ENCODE data around the gene NFIX.

NFIX gene

GRCh38 chr19:13057744-13058143, 62.5 kb downstream of the NFIX start:
- Histone ChIP-seq H2AFZ (ENCODE audit: low read depth, low read length) (no peak overlapping the region), H3K9me3 (ENCODE audit: insufficient read depth, low read length, severe bottlenecking) (no peaks in the 10 kb centered on the region), H3K36me3 (ENCODE audit: insufficient read depth, low read length) (no peaks in the 10 kb centered on the region), H3K4me2 (ENCODE audit: insufficient read depth, low read length) (no peak overlapping the region), H3K9ac (ENCODE audit: low read depth, low read length) (no peak overlapping the region), H3K4me3 (ENCODE audit: low read depth in 1 of 2, low read length in 2 of 2) (no peak overlapping the region), H3K27me3 (ENCODE audit: insufficient read depth, low read length, poor library complexity) (peaks cover 8% of the 10 kb centered on the region), H4K20me1 (ENCODE audit: insufficient read depth, low read length) (peaks cover 52% of the 10 kb centered on the region), H3K27ac (ENCODE audit: low read length) (no peak overlapping the region), H3K79me2 (ENCODE audit: insufficient read depth, low read length) (no peaks in the 10 kb centered on the region), H3K4me1 (ENCODE audit: insufficient read depth, low read length) (peaks cover 18% of the 10 kb centered on the region)
- DNase-seq (no peak), ATAC-seq (ENCODE audit: insufficient read depth, low read depth) (no peak)
- no peak for TF ChIP-seq EZH2 (IDR thresholded peaks at IDR 0.05; ENCODE audit: borderline replicate concordance, low read depth, low read length, severe bottlenecking)
- TF ChIP-seq, protein P1, sequence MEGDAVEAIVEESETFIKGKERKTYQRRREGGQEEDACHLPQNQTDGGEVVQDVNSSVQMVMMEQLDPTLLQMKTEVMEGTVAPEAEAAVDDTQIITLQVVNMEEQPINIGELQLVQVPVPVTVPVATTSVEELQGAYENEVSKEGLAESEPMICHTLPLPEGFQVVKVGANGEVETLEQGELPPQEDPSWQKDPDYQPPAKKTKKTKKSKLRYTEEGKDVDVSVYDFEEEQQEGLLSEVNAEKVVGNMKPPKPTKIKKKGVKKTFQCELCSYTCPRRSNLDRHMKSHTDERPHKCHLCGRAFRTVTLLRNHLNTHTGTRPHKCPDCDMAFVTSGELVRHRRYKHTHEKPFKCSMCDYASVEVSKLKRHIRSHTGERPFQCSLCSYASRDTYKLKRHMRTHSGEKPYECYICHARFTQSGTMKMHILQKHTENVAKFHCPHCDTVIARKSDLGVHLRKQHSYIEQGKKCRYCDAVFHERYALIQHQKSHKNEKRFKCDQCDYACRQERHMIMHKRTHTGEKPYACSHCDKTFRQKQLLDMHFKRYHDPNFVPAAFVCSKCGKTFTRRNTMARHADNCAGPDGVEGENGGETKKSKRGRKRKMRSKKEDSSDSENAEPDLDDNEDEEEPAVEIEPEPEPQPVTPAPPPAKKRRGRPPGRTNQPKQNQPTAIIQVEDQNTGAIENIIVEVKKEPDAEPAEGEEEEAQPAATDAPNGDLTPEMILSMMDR (IDR thresholded peaks at IDR 0.05; ENCODE audit: borderline replicate concordance, extremely low read depth, low read length, poor library complexity, severe bottlenecking) = no peak

DNA sequence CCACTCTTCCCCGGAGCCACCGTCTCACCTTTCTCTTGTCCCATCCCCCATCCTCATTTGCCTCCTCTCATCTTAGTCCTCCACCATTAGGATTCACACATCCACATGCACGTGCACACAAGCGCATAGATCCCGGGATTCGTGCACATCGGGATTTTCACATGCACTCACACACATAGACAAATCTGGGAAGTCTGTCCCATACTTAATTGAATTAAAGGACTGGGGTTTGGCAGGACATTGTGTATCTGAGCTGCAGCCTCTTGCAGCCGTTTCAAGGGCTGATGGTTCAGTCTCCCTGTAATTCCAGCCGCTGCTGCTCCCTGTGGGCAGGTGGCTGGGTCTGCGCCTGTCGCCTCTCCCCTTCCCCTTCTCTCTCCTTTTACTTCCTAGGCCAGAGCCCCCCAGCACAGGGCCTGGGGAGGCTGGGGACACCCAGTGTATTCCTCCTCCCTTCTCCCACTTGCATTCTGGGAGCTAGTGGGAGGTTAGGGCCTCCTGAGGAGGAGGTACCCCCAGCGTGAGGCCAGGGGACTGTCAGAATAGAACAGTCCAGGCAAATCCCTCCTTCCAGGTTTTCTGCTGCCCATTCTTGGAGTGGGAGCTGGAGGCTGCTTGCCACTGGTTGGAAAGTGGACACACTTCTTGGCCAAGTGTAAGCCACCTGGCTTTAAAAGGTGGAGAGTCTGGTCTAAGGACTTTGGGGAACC, 63.8 kb downstream of the NFIX start:
- H3K36me3 ChIP-seq (ENCODE audit: insufficient read depth, low read length) = no peaks in the 10 kb centered on the region
- H2AFZ ChIP-seq (ENCODE audit: low read depth, low read length) = no peak overlapping the region
- no peaks in the 10 kb centered on the region for H3K79me2 ChIP-seq (ENCODE audit: insufficient read depth, low read length)
- H3K27me3 ChIP-seq (ENCODE audit: insufficient read depth, low read length, poor library complexity) = peaks cover 8% of the 10 kb centered on the region
- H4K20me1 ChIP-seq (ENCODE audit: insufficient read depth, low read length) = peaks cover 57% of the 10 kb centered on the region
- H3K9ac ChIP-seq (ENCODE audit: low read depth, low read length) = no peak overlapping the region
- no peak for DNase-seq
- H3K27ac ChIP-seq (ENCODE audit: low read length) = no peak overlapping the region
- no peak overlapping the region for H3K4me3 ChIP-seq (ENCODE audit: low read depth in 1 of 2, low read length in 2 of 2)
- no peaks in the 10 kb centered on the region for H3K9me3 ChIP-seq (ENCODE audit: insufficient read depth, low read length, severe bottlenecking)
- no peak for TF ChIP-seq EZH2 (IDR thresholded peaks at IDR 0.05; ENCODE audit: borderline replicate concordance, low read depth, low read length, severe bottlenecking)
- TF ChIP-seq, protein P1 (IDR thresholded peaks at IDR 0.05; ENCODE audit: borderline replicate concordance, extremely low read depth, low read length, poor library complexity, severe bottlenecking) = no peak
- ATAC-seq (ENCODE audit: insufficient read depth, low read depth) = no peak
- H3K4me1 ChIP-seq (ENCODE audit: insufficient read depth, low read length) = peaks cover 18% of the 10 kb centered on the region
- H3K4me2 ChIP-seq (ENCODE audit: insufficient read depth, low read length) = no peak overlapping the region

DNA sequence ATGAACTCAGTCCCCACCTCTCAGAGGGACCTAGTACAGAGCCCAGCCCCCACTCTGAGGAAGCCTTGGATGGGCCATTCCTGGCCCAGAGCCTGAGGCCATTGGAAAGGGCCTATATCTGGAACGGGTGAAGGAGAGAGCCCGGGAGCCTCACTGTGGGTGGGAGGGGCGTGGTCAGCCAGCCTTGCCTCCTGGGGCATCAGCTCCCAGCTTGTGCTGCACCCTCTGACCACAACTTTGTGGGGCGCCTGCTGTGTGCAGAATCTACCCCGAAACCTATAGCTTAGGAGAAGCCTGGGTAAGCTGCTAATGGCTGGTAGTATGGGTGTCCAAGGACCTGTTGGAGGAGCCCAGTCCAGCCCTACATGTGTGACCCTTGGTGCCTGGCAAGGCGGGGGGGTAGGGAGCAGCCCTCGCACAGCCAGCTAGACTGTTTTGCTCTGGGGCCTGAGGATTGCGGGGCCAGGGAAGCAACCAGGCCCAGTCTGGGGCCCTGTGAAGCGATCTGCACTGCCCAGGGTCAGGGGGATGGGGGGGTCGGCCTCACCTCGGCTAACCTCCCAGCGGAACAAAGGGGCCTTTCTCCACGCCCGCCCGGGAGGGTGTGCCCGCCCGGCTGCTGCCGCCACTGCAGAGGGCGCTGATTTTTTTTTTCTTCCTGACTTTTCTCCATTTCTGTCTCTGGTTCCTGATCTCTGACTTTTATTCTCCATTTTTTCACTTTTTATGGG, 65.1 kb downstream of the NFIX start:
- Histone ChIP-seq H4K20me1 (ENCODE audit: insufficient read depth, low read length) (peaks cover 54% of the 10 kb centered on the region), H3K79me2 (ENCODE audit: insufficient read depth, low read length) (no peaks in the 10 kb centered on the region), H3K4me1 (ENCODE audit: insufficient read depth, low read length) (peaks cover 18% of the 10 kb centered on the region), H3K27ac (ENCODE audit: low read length) (no peak overlapping the region), H3K9ac (ENCODE audit: low read depth, low read length) (0 out of 2 replicates have a peak overlapping the region, but pooled peaks have one; percentile 41), H3K9me3 (ENCODE audit: insufficient read depth, low read length, severe bottlenecking) (no peaks in the 10 kb centered on the region), H3K4me2 (ENCODE audit: insufficient read depth, low read length) (peak overlapping the region; percentile 81), H3K4me3 (ENCODE audit: low read depth in 1 of 2, low read length in 2 of 2) (peak overlapping the region in 1 of 2 experiments; percentile 52; a peak in 1 of 4 replicates), H3K36me3 (ENCODE audit: insufficient read depth, low read length) (no peaks in the 10 kb centered on the region), H3K27me3 (ENCODE audit: insufficient read depth, low read length, poor library complexity) (peaks cover 8% of the 10 kb centered on the region), H2AFZ (ENCODE audit: low read depth, low read length) (no peak overlapping the region)
- TF ChIP-seq EZH2 (IDR thresholded peaks at IDR 0.05; ENCODE audit: borderline replicate concordance, low read depth, low read length, severe bottlenecking) = no peak
- TF ChIP-seq, protein P1 (IDR thresholded peaks at IDR 0.05; ENCODE audit: borderline replicate concordance, extremely low read depth, low read length, poor library complexity, severe bottlenecking) = no peak
- no peak for DNase-seq
- no peak for ATAC-seq (ENCODE audit: insufficient read depth, low read depth)
